H1 (cell line): ENCODE measurements around the gene ROR1. TPM values are rescaled to one million over a fixed set of nuclear protein-coding genes. Genes with fewer than 3 reads are reported as not detected.

ENCODE experiments used
- CTCF ChIA-PET: fragments of 300-600 bp; sonication (Branson Sonifier 250); formaldehyde crosslinking; loops from one replicate; lab custom pipeline; 2021; ENCODE audit not compliant: partially characterized antibody; lab: Charles Lee
- POLR2A ChIA-PET: fragments of 300-600 bp; sonication (Branson Sonifier 250); formaldehyde crosslinking; loops from one replicate; lab custom pipeline; 2021; ENCODE audit warnings: inconsistent platforms; ENCODE audit not compliant: partially characterized antibody; lab: Charles Lee
- DNase-seq, 2 experiments: peaks; one replicate each; pipeline versions ENCODE4 v3.0.0 to v3.0.0-alpha.2; 2010 to 2022; ENCODE audit warnings: low spot score in 2 of 2, low read depth in 1 of 2, mixed read lengths in 1 of 2
- FAIRE-seq: peaks from 2 replicates; lab custom pipeline; 2011; peaks lifted over from hg19 to GRCh38; lab: Jason Lieb, UNC
- H2AFZ ChIP-seq: 2 replicates; pipeline ENCODE4 v1.8.1; 2012; ENCODE audit warnings: low read length, inconsistent platforms
- H2AK5ac ChIP-seq: 2 replicates; pipeline ENCODE4 v1.6.1; 2013; ENCODE audit warnings: low read depth, low read length
- H2BK120ac ChIP-seq: replicated peaks from 2 replicates; pipeline ENCODE3; 2013; ENCODE audit warnings: low read depth, low read length, inconsistent platforms
- H2BK12ac ChIP-seq: 2 replicates; pipeline ENCODE4 v1.6.1; 2013; ENCODE audit warnings: low read depth, low read length
- H2BK15ac ChIP-seq: 2 replicates; pipeline ENCODE4 v1.6.1; 2013; ENCODE audit warnings: low read length
- H2BK20ac ChIP-seq: 2 replicates; pipeline ENCODE4 v1.6.1; 2013; ENCODE audit warnings: low read length
- H2BK5ac ChIP-seq: 2 replicates; pipeline ENCODE4 v1.6.1; 2013; ENCODE audit warnings: low read depth, low read length
- H3K14ac ChIP-seq: 2 replicates; pipeline ENCODE4 v1.6.1; 2013; ENCODE audit warnings: inconsistent platforms; ENCODE audit not compliant: insufficient read length
- H3K18ac ChIP-seq: 2 replicates; pipeline ENCODE4 v1.6.1; 2013; ENCODE audit warnings: low read length; ENCODE audit errors: extremely low read depth
- H3K23ac ChIP-seq: 2 replicates; pipeline ENCODE4 v1.6.1; 2013; ENCODE audit warnings: inconsistent platforms; ENCODE audit not compliant: insufficient read length
- H3K23me2 ChIP-seq: 2 replicates; pipeline ENCODE4 v1.6.1; 2013; ENCODE audit warnings: low read depth, low read length
- H3K27ac ChIP-seq: 2 replicates; pipeline ENCODE4 v1.6.1; 2011; ENCODE audit warnings: low read depth, low read length, inconsistent platforms
- H3K27me3 ChIP-seq, 4 experiments: replicated peaks in 1 of 4; 1 replicate in 1 of 4; 2 replicates in 3 of 4; pipeline versions ENCODE4 v1.6.1 to v1.8.1; 2011 to 2013; ENCODE audit warnings: low read length in 3 of 4, mild to moderate bottlenecking in 3 of 4, inconsistent platforms in 2 of 4, mixed read lengths in 2 of 4, moderate library complexity in 1 of 4; ENCODE audit not compliant: control insufficient read depth in 3 of 4, insufficient read depth in 3 of 4; ENCODE audit errors: extremely low read depth in 1 of 4
- H3K36me3 ChIP-seq, 4 experiments: 2 replicates each; pipeline versions ENCODE4 v1.6.1 to v1.8.1; 2011 to 2013; ENCODE audit warnings: mild to moderate bottlenecking in 4 of 4, low read length in 3 of 4, moderate library complexity in 2 of 4, control low read depth in 1 of 4, inconsistent platforms in 1 of 4; ENCODE audit not compliant: insufficient read depth in 4 of 4, control insufficient read depth in 2 of 4
- H3K4ac ChIP-seq: replicated peaks from 2 replicates; pipeline ENCODE3; 2013; ENCODE audit warnings: low read length, low read depth, mixed read lengths, inconsistent platforms; ENCODE audit not compliant: insufficient read length
- H3K4me1 ChIP-seq, 4 experiments: replicated peaks in 1 of 4; 1 replicate in 1 of 4; 2 replicates in 3 of 4; pipeline versions ENCODE4 v1.6.1 to v1.8.1; 2011 to 2013; ENCODE audit warnings: low read length in 3 of 4, inconsistent platforms in 2 of 4, mixed read lengths in 1 of 4; ENCODE audit not compliant: insufficient read depth in 4 of 4, control insufficient read depth in 3 of 4
- H3K4me2 ChIP-seq, 2 experiments: 2 replicates each; pipeline versions ENCODE4 v1.6.1 to v1.8.1; 2011 to 2013; ENCODE audit warnings: low read depth in 2 of 2, low read length in 2 of 2, control low read depth in 1 of 2, inconsistent platforms in 1 of 2, mild to moderate bottlenecking in 1 of 2; ENCODE audit not compliant: insufficient read depth in 1 of 2
- H3K4me3 ChIP-seq, 4 experiments: fragments of 200-600, 300-600 bp in 1 of 4; sonication (generic), shearing (Covaris generic), sonication (Bioruptor Twin) in 1 of 4; 2 replicates each; pipeline versions ENCODE4 v1.5.1 to v1.8.1; 2011 to 2016; ENCODE audit warnings: low read length in 4 of 4, low read depth in 3 of 4, control low read depth in 2 of 4, inconsistent platforms in 2 of 4, mild to moderate bottlenecking in 2 of 4, mixed read lengths in 1 of 4, moderate library complexity in 1 of 4; ENCODE audit not compliant: insufficient read depth in 2 of 4; ENCODE audit errors: extremely low read depth in 1 of 4
- H3K56ac ChIP-seq: replicated peaks from 2 replicates; pipeline ENCODE3; 2013; ENCODE audit warnings: low read depth, mild to moderate bottlenecking, mixed read lengths, low read length, inconsistent platforms; ENCODE audit not compliant: insufficient read length
- H3K79me1 ChIP-seq: 2 replicates; pipeline ENCODE4 v1.6.1; 2013; ENCODE audit warnings: low read depth, low read length, control low read depth
- H3K79me2 ChIP-seq, 2 experiments: 2 replicates each; pipeline versions ENCODE4 v1.6.1 to v1.8.1; 2012 to 2013; ENCODE audit warnings: low read length in 2 of 2, mild to moderate bottlenecking in 2 of 2, inconsistent platforms in 1 of 2; ENCODE audit not compliant: insufficient read depth in 2 of 2, control insufficient read depth in 1 of 2
- H3K9ac ChIP-seq, 4 experiments: replicated peaks in 1 of 4; 1 replicate in 1 of 4; 2 replicates in 3 of 4; pipeline versions ENCODE4 v1.6.1 to v1.8.1; 2011 to 2013; ENCODE audit warnings: low read depth in 3 of 4, low read length in 3 of 4, control low read depth in 2 of 4, mild to moderate bottlenecking in 2 of 4, moderate library complexity in 2 of 4, inconsistent platforms in 1 of 4; ENCODE audit errors: extremely low read depth in 1 of 4
- H3K9me3 ChIP-seq, 2 experiments: 2 replicates each; pipeline versions ENCODE4 v1.6.1 to v1.8.1; 2012 to 2013; ENCODE audit warnings: mild to moderate bottlenecking in 2 of 2, moderate library complexity in 2 of 2, control low read depth in 1 of 2, inconsistent platforms in 1 of 2, low read depth in 1 of 2, low read length in 1 of 2, mixed read lengths in 1 of 2; ENCODE audit not compliant: insufficient read depth in 2 of 2
- H4K20me1 ChIP-seq, 2 experiments: replicated peaks in 1 of 2; 2 replicates each; pipeline versions ENCODE3 to v1.8.1; 2011 to 2013; ENCODE audit warnings: inconsistent platforms in 2 of 2, low read length in 2 of 2, mild to moderate bottlenecking in 1 of 2; ENCODE audit not compliant: insufficient read depth in 2 of 2, control insufficient read depth in 1 of 2
- H4K5ac ChIP-seq: 2 replicates; pipeline ENCODE4 v1.6.1; 2013; ENCODE audit warnings: low read length, low read depth, mixed read lengths, inconsistent platforms; ENCODE audit not compliant: insufficient read length
- H4K8ac ChIP-seq: 2 replicates; pipeline ENCODE4 v1.8.0; 2013; ENCODE audit warnings: mild to moderate bottlenecking, moderate library complexity, low read length, inconsistent platforms; ENCODE audit not compliant: insufficient read depth; ENCODE audit errors: extremely low read depth
- H4K91ac ChIP-seq: replicated peaks from 2 replicates; pipeline ENCODE3; 2013; ENCODE audit warnings: low read length, mixed read lengths, inconsistent platforms; ENCODE audit not compliant: insufficient read length
- EZH2 ChIP-seq: fragments of 200-600 bp; sonication (generic); IDR thresholded peaks from 2 replicates; pipeline ENCODE4 v1.7.1; 2012; ENCODE audit warnings: low read depth, mild to moderate bottlenecking, moderate library complexity, low read length, inconsistent platforms; ENCODE audit not compliant: severe bottlenecking
- GTF2F1 ChIP-seq: IDR thresholded peaks from 2 replicates; pipeline ENCODE4 v1.6.1; 2012; ENCODE audit warnings: low read depth, low read length, improper control_type of control experiment, borderline replicate concordance
- KDM5A ChIP-seq: fragments of 200-600 bp; IDR thresholded peaks from 2 replicates; pipeline ENCODE4 v1.7.1; 2012; ENCODE audit warnings: mild to moderate bottlenecking, low read length, inconsistent platforms, mixed read lengths
- MAFK ChIP-seq: IDR thresholded peaks from 2 replicates; pipeline ENCODE4 v1.6.1; 2012; ENCODE audit warnings: low read depth, mild to moderate bottlenecking, improper control_type of control experiment, low read length
- POLR2AphosphoS5 ChIP-seq: IDR thresholded peaks from 2 replicates; pipeline ENCODE4 v1.6.1; 2011; ENCODE audit warnings: low read depth, low read length
- TBP ChIP-seq: IDR thresholded peaks from 2 replicates; pipeline ENCODE4 v1.6.1; 2011; ENCODE audit warnings: low read depth, low read length, improper control_type of control experiment
- WGBS, 2 experiments: shearing (Covaris generic) in 1 of 2; methylation state at CpG; one replicate each; pipeline versions ENCODE4 v1.1.6 to v1.1.7; 2013 to 2015; ENCODE audit warnings: low lambda C conversion rate in 2 of 2, mixed read lengths in 2 of 2, inconsistent platforms in 1 of 2, low coverage in 1 of 2, missing lambda C conversion rate in 1 of 2; ENCODE audit not compliant: insufficient replicate concordance in 2 of 2, insufficient coverage in 1 of 2, insufficient read length in 1 of 2; ENCODE audit errors: extremely low coverage in 1 of 2, missing lambda C conversion rate in 1 of 2; 5-methylcytosine and 5-hydroxymethylcytosine counted together
- polyA plus RNA-seq, 7 experiments: library from polyadenylated mRNA; depleted of rRNA in 3 of 7; stranded (reverse) in 5 of 7; unstranded in 2 of 7; fragments of >200 nt in 5 of 7; fragments of 200-250 nt in 2 of 7; gene quantifications; 1 replicate in 5 of 7; 2 replicates in 1 of 7; 4 replicates in 1 of 7; pipeline versions ENCODE4 v1.2.1 to v1.2.3, GENCODE V29; 2011 to 2013; ENCODE audit warnings: missing spikeins in 2 of 7, mixed read lengths in 2 of 7
- total RNA-seq: library from RNA; stranded (reverse); fragmentation: NEBNext Ultra II Directional; extraction: Animal tissue kit (Norgen Biotek cat#: 25700); gene quantifications from 2 replicates; pipeline ENCODE4 v1.2.1, GENCODE V29; 2021

Gene ROR1
- total and polyA plus RNA-seq, 2 of the 8 experiments (the other 6 are each of a cell fraction or from before 2014, with no cell fraction given) = 33.6 to 73.6 TPM

GRCh38 chr1:64196074-64196870 lies 422.5 kb downstream of the ROR1 start:
- POLR2A ChIA-PET = interaction anchor here (1.2 kb wide), 1 partner anchor 14 kb away, joined by 3 read pairs; no protein-coding TSS in a partner anchor
- CTCF ChIA-PET = interaction anchor here (0.9 to 3.0 kb wide), 4 partner anchors 56 to 577 kb away, joined by 3 to 7 read pairs (median 4); no protein-coding TSS in a partner anchor
- TF ChIP-seq GTF2F1 (no peak), MAFK (no peak), EZH2 (no peak), TBP (no peak), KDM5A (no peak), POLR2AphosphoS5 (no peak)

More at GRCh38 chr1:64196074-64196870, 422.5 kb downstream of the ROR1 start:
- WGBS, 2 experiments = 89% methylated on average over 8 of the region's 8 CpGs; no CpG with 5 or more reads in 1 of the 2 experiments
- Histone ChIP-seq H4K8ac (no peak overlapping the region), H2BK15ac (no peak overlapping the region), H3K9me3 (no peaks in the 10 kb centered on the region; a peak in 1 of 4 replicates), H3K36me3 (no peaks in the 10 kb centered on the region), H3K23me2 (no peaks in the 10 kb centered on the region), H3K4ac (no peak overlapping the region), H3K4me3 (no peak overlapping the region), H3K79me2 (no peaks in the 10 kb centered on the region), H3K9ac (no peak overlapping the region), H4K5ac (no peak overlapping the region), H2BK5ac (no peak overlapping the region), H4K91ac (no peak overlapping the region), H2BK12ac (no peak overlapping the region), H3K56ac (no peak overlapping the region), H3K23ac (no peak overlapping the region), H3K18ac (no peak overlapping the region), H4K20me1 (no peaks in the 10 kb centered on the region), H3K14ac (no peak overlapping the region), H2BK120ac (no peak overlapping the region), H3K4me2 (no peak overlapping the region), H3K4me1 (peaks cover 0 to 5% (median 0%) of the 10 kb centered on the region in 4 experiments; a peak in 2 of 7 replicates), H3K79me1 (no peaks in the 10 kb centered on the region), H2AFZ (no peak overlapping the region), H2AK5ac (no peak overlapping the region), H2BK20ac (no peak overlapping the region), H3K27me3 (no peaks in the 10 kb centered on the region), H3K27ac (no peak overlapping the region)
- no peak for DNase-seq
- FAIRE-seq = no peak
